ENCODE data around the gene BCAP31.

GRCh38 chrX:153717445-153717844 is 6.7 kb downstream of the BCAP31 start:
- TF ChIP-seq REST (IDR thresholded peaks at IDR 0.05; ENCODE audit: insufficient read depth in 1 of 2, low read depth in 2 of 2, low read length in 1 of 2), result no peak
- TF ChIP-seq CTCF (IDR thresholded peaks at IDR 0.05), result no peak
- no peak for TF ChIP-seq TCF7L2 (IDR thresholded peaks at IDR 0.05; ENCODE audit: low read depth, low read length)
- TF ChIP-seq SIN3A (IDR thresholded peaks at IDR 0.05; ENCODE audit: borderline replicate concordance, insufficient read depth, low read depth, low read length), result no peak
- no peak for TF ChIP-seq POLR2AphosphoS5 (IDR thresholded peaks at IDR 0.05; ENCODE audit: low read depth, low read length)

Measured in Panc1 (cell line).